ENCODE data around the gene RTN4RL1.

DNA sequence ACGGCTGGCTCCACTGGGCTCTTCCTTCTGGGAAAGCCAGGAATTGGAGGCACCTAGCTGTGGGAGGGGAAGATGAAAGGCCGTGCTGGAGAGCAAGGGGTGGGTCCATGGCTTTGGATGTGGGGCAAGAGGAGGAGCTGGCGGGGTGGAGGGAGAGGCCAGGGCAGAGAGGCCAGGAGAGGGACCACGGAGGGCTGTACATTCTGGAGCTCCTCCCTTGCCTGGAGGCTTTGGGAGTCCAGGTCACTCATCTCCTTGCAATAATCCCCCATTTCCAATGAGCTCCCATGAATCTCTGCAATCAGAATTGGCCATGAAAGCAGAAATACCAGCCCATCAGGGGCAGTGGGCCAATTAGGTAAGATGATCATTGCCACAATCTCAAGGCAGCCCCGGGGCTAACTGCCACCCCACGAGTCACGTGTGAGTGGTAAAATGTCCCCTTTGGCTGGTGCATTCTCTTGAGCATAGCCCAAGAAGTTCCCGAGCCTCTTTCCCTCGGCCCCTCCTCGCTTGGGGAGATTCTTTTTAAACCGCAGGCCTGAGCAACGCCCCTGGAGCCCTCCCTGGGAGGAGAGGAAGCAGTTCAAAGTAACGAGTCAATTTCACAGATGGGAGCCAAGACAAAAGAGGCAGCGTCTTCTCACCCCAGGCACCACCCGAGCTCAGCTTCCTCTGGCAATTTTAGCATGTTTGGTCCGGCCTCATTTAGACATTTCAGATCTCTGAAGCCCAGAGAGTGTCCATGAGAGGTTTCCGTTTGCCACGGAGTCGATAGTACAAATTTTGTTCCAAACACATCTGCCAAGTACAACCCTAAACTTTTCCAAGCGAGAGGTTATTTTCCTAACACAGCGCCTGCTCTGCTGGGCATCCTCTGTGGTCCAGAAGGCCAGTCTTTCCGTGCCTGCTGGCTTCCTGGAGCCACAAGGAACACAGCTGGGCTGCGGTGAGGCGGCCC lies 13.4 kb downstream of the RTN4RL1 start:
- TF ChIP-seq, protein P1, sequence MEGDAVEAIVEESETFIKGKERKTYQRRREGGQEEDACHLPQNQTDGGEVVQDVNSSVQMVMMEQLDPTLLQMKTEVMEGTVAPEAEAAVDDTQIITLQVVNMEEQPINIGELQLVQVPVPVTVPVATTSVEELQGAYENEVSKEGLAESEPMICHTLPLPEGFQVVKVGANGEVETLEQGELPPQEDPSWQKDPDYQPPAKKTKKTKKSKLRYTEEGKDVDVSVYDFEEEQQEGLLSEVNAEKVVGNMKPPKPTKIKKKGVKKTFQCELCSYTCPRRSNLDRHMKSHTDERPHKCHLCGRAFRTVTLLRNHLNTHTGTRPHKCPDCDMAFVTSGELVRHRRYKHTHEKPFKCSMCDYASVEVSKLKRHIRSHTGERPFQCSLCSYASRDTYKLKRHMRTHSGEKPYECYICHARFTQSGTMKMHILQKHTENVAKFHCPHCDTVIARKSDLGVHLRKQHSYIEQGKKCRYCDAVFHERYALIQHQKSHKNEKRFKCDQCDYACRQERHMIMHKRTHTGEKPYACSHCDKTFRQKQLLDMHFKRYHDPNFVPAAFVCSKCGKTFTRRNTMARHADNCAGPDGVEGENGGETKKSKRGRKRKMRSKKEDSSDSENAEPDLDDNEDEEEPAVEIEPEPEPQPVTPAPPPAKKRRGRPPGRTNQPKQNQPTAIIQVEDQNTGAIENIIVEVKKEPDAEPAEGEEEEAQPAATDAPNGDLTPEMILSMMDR (IDR thresholded peaks at IDR 0.05), result no peak
- no peak for TF ChIP-seq POLR2A (IDR thresholded peaks at IDR 0.05)
- TF ChIP-seq EP300 (IDR thresholded peaks at IDR 0.05), result peak in 1 of 2 donors; percentile 23

Measured in tibial nerve (tissue), 4 donors.